Measurements from ENCODE around the gene MACIR. TPM values are rescaled to one million over a fixed set of nuclear protein-coding genes. Genes with fewer than 3 reads are reported as not detected.
A peak's percentile ranks its signal among the peaks of the same experiment; 100 is the strongest.

Gene MACIR
- total and polyA plus RNA-seq, 2 of the 13 experiments (the other 11 are each of a cell fraction or from before 2014, with no cell fraction given): 2.4 to 4.4 TPM

DNA sequence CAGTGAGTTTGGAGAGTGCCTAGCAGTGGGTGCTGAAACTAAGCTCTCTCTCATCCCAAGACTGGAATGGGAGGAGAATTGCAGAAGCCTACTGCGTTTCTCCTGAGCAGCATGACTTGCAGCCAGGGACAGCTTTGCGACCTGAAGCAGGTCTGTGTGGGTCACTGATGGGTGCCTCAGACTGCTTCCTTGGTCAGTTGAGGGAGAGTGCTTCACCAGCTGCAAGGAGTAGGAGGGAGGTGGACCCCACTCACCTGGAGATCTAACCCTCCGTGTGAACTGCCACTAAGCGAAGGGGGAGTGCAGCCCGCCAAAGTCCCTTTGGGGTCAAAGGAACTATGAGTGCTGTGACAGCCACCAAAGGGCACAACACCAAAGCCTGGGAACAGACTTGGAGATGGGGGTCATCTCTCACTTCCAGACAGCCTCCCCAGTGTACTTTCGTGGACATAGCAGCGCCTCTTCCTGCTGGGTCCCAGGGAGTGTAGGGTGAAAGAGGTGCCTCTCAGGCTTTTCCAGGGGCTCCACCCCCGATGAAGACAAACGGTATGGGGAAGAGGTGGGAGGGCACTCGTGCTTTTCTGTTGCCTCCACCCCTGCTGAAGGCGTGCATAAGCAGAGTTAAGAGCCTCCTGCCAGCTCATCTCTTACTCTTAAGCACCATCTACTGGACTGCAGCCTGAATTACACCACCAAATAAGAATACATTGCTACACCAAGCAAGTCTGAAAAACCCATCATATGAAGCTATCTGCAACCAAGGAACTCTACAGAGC lies 34.3 kb upstream of the MACIR start (continued):
- TF ChIP-seq, protein P1, sequence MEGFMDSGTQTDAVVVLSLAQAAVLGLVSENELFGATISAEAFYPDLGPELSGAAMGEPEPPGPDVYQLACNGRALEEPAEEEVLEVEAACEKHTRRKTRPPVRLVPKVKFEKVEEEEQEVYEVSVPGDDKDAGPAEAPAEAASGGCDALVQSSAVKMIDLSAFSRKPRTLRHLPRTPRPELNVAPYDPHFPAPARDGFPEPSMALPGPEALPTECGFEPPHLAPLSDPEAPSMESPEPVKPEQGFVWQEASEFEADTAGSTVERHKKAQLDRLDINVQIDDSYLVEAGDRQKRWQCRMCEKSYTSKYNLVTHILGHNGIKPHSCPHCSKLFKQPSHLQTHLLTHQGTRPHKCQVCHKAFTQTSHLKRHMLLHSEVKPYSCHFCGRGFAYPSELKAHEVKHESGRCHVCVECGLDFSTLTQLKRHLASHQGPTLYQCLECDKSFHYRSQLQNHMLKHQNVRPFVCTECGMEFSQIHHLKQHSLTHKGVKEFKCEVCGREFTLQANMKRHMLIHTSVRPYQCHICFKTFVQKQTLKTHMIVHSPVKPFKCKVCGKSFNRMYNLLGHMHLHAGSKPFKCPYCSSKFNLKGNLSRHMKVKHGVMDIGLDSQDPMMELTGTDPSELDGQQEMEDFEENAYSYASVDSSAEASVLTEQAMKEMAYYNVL (CRISPR knock-in tag; IDR thresholded peaks at IDR 0.05; ENCODE audit: borderline replicate concordance): no peak
- no peak for TF ChIP-seq KAT7 (CRISPR knock-in tag; IDR thresholded peaks at IDR 0.05; ENCODE audit: borderline replicate concordance)
- no peak for TF ChIP-seq SRSF4 (IDR thresholded peaks at IDR 0.05; ENCODE audit: low read depth, low read length, poor library complexity, severe bottlenecking)
- no peak for TF ChIP-seq BORCS8-MEF2B (CRISPR knock-in tag; IDR thresholded peaks at IDR 0.05)
- TF ChIP-seq ZNF180 (CRISPR knock-in tag; IDR thresholded peaks at IDR 0.05; ENCODE audit: borderline replicate concordance, low read depth): no peak
- TF ChIP-seq, protein P2, sequence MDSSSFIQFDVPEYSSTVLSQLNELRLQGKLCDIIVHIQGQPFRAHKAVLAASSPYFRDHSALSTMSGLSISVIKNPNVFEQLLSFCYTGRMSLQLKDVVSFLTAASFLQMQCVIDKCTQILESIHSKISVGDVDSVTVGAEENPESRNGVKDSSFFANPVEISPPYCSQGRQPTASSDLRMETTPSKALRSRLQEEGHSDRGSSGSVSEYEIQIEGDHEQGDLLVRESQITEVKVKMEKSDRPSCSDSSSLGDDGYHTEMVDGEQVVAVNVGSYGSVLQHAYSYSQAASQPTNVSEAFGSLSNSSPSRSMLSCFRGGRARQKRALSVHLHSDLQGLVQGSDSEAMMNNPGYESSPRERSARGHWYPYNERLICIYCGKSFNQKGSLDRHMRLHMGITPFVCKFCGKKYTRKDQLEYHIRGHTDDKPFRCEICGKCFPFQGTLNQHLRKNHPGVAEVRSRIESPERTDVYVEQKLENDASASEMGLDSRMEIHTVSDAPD (CRISPR knock-in tag; IDR thresholded peaks at IDR 0.05): no peak
- TF ChIP-seq, protein P3, sequence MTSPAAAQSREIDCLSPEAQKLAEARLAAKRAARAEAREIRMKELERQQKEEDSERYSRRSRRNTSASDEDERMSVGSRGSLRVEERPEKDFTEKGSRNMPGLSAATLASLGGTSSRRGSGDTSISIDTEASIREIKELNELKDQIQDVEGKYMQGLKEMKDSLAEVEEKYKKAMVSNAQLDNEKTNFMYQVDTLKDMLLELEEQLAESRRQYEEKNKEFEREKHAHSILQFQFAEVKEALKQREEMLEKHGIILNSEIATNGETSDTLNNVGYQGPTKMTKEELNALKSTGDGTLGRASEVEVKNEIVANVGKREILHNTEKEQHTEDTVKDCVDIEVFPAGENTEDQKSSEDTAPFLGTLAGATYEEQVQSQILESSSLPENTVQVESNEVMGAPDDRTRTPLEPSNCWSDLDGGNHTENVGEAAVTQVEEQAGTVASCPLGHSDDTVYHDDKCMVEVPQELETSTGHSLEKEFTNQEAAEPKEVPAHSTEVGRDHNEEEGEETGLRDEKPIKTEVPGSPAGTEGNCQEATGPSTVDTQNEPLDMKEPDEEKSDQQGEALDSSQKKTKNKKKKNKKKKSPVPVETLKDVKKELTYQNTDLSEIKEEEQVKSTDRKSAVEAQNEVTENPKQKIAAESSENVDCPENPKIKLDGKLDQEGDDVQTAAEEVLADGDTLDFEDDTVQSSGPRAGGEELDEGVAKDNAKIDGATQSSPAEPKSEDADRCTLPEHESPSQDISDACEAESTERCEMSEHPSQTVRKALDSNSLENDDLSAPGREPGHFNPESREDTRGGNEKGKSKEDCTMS (CRISPR knock-in tag; conservative IDR thresholded peaks at IDR 0.05): no peak
- TF ChIP-seq, protein P4, sequence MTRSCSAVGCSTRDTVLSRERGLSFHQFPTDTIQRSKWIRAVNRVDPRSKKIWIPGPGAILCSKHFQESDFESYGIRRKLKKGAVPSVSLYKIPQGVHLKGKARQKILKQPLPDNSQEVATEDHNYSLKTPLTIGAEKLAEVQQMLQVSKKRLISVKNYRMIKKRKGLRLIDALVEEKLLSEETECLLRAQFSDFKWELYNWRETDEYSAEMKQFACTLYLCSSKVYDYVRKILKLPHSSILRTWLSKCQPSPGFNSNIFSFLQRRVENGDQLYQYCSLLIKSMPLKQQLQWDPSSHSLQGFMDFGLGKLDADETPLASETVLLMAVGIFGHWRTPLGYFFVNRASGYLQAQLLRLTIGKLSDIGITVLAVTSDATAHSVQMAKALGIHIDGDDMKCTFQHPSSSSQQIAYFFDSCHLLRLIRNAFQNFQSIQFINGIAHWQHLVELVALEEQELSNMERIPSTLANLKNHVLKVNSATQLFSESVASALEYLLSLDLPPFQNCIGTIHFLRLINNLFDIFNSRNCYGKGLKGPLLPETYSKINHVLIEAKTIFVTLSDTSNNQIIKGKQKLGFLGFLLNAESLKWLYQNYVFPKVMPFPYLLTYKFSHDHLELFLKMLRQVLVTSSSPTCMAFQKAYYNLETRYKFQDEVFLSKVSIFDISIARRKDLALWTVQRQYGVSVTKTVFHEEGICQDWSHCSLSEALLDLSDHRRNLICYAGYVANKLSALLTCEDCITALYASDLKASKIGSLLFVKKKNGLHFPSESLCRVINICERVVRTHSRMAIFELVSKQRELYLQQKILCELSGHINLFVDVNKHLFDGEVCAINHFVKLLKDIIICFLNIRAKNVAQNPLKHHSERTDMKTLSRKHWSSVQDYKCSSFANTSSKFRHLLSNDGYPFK (CRISPR knock-in tag; IDR thresholded peaks at IDR 0.05; ENCODE audit: borderline replicate concordance): no peak
- no peak for TF ChIP-seq GPN1 (CRISPR knock-in tag; IDR thresholded peaks at IDR 0.05; ENCODE audit: borderline replicate concordance)
- no peak for TF ChIP-seq LCORL (IDR thresholded peaks at IDR 0.05)
- TF ChIP-seq LCORL (CRISPR knock-in tag; IDR thresholded peaks at IDR 0.05): no peak
- TF ChIP-seq SMC3 (IDR thresholded peaks at IDR 0.05; ENCODE audit: low read length): peak; percentile 57
- TF ChIP-seq ZSCAN25 (CRISPR knock-in tag; IDR thresholded peaks at IDR 0.05): peak; percentile 92
- TF ChIP-seq ZNF839 (CRISPR knock-in tag; IDR thresholded peaks at IDR 0.05; ENCODE audit: borderline replicate concordance): 0 out of 2 replicates have a peak, but pooled peaks have one; percentile 47
- no peak for TF ChIP-seq MEIS2 (CRISPR knock-in tag; IDR thresholded peaks at IDR 0.05)
- no peak for TF ChIP-seq FOSL2 (CRISPR knock-in tag; IDR thresholded peaks at IDR 0.05)
- no peak for TF ChIP-seq CBX2 (IDR thresholded peaks at IDR 0.05; ENCODE audit: low read depth, low read length)
- no peak for TF ChIP-seq CBX2 (CRISPR knock-in tag; IDR thresholded peaks at IDR 0.05; ENCODE audit: low read depth)
- no peak for TF ChIP-seq ZNF10 (CRISPR knock-in tag; IDR thresholded peaks at IDR 0.05; ENCODE audit: borderline replicate concordance, low read depth)
- TF ChIP-seq KLF11 (CRISPR knock-in tag; IDR thresholded peaks at IDR 0.05): no peak
- TF ChIP-seq, protein P5, sequence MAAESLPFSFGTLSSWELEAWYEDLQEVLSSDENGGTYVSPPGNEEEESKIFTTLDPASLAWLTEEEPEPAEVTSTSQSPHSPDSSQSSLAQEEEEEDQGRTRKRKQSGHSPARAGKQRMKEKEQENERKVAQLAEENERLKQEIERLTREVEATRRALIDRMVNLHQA (CRISPR knock-in tag; IDR thresholded peaks at IDR 0.05): no peak

Measured in HepG2 (cell line).